AG08396 (cell line): ENCODE data around the gene SETD1B.
"Not testable (repeated sequence)": the region's sequence is repeated elsewhere in the genome, so short reads cannot be mapped to it uniquely, and the experiment has no call there.

Experiments
- DNase-seq: peaks from one replicate; pipeline ENCODE4 v3.0.0; 2012; ENCODE audit warnings: low spot score, mixed read lengths

Gene SETD1B

GRCh38 chr12:121857322-121858246 lies 53.8 kb downstream of the SETD1B start:
- DNase-seq = no peak

- DNase-seq = no peak
These were observed 54.5 kb downstream of the SETD1B start for GRCh38 chr12:121858318-121858661.

- DNase-seq = peak; percentile 75
These were observed 55.1 kb downstream of the SETD1B start, which contains the start of gene HPD for GRCh38 chr12:121858662-121859572. Gene HPD, minus strand, starts transcription at chr12:121858859. Its CDS starts 36 bp downstream, at chr12:121858823.

- DNase-seq = no peak
These were observed 56.4 kb downstream of the SETD1B start for GRCh38 chr12:121860257-121860656.

- not testable (repeated sequence) for DNase-seq
These were observed 56.9 kb downstream of the SETD1B start for GRCh38 chr12:121860699-121861098.

- no peak for DNase-seq
These were observed 57.9 kb downstream of the SETD1B start for GRCh38 chr12:121861636-121862254.

GRCh38 chr12:121866331-121866730 lies 62.5 kb downstream of the SETD1B start:
- no peak for DNase-seq

GRCh38 chr12:121869229-121869628 lies 65.4 kb downstream of the SETD1B start:
- not testable (repeated sequence) for DNase-seq

GRCh38 chr12:121871467-121871866 lies 67.7 kb downstream of the SETD1B start:
- no peak for DNase-seq

GRCh38 chr12:121872546-121873215 lies 68.9 kb downstream of the SETD1B start:
- DNase-seq = peak; percentile 80

- no peak for DNase-seq
These were observed 69.4 kb downstream of the SETD1B start for GRCh38 chr12:121873216-121873569.

- no peak for DNase-seq
These were observed 70.3 kb downstream of the SETD1B start for GRCh38 chr12:121874071-121874470.

- no peak for DNase-seq
These were observed 71.8 kb downstream of the SETD1B start for GRCh38 chr12:121875582-121875981.

- not testable (repeated sequence) for DNase-seq
These were observed 72.3 kb downstream of the SETD1B start for GRCh38 chr12:121876080-121876447.
